GM12878 (cell line): ENCODE data around the gene ZNF581. TPM values are rescaled to one million over a fixed set of nuclear protein-coding genes. Genes with fewer than 3 reads are reported as not detected.

Source experiments
- ATAC-seq: fragments of 200-7000 bp; cut with Tn5 transposase; 3 replicates; pipeline ENCODE4 v1.9.1; 2020; ENCODE audit warnings: mild to moderate bottlenecking, moderate library complexity
- BruUV-seq: library from RNA; stranded (reverse); fragments of 400-500 nt; replicated peaks from 2 replicates; lab custom pipeline; 2021; lab: Mats Ljungman, UMichigan
- CTCF ChIA-PET: fragments of 300-600 bp; sonication (Branson Sonifier 250); formaldehyde crosslinking; extraction: SDS; loops from one replicate; lab custom pipeline; 2021; ENCODE audit warnings: inconsistent platforms; lab: Yijun Ruan, JAX
- POLR2A ChIA-PET: fragments of 350-600 bp; formaldehyde crosslinking; extraction: SDS; loops from one replicate; lab custom pipeline; 2021; ENCODE audit warnings: inconsistent platforms; lab: Charles Lee
- RAD21 ChIA-PET: fragments of 300-600 bp; sonication (Branson Sonifier 250); formaldehyde crosslinking; loops from one replicate; lab custom pipeline; 2023; ENCODE audit warnings: antibody characterized with exemption; ENCODE audit not compliant: unreplicated experiment; lab: Charles Lee
- SMC1A ChIA-PET: fragments of 300-600 bp; sonication (Branson Sonifier 250); formaldehyde crosslinking; loops from one replicate; lab custom pipeline; 2023; ENCODE audit not compliant: unreplicated experiment, uncharacterized antibody; lab: Charles Lee
- DNase-seq: peaks from one replicate; pipeline ENCODE4 v3.0.0-alpha.2; 2011; ENCODE audit warnings: low read depth, low spot score
- FAIRE-seq: peaks from 3 replicates; lab custom pipeline; 2011; peaks lifted over from hg19 to GRCh38; lab: Jason Lieb, UNC
- H2AFZ ChIP-seq: 2 replicates; pipeline ENCODE4 v1.6.0; 2011; ENCODE audit warnings: low read depth, low read length, control low read depth; ENCODE audit not compliant: control insufficient read depth
- H3K27ac ChIP-seq: 2 replicates; pipeline ENCODE4 v1.5.1; 2011; ENCODE audit warnings: control low read depth; ENCODE audit not compliant: control insufficient read depth, insufficient read depth
- H3K27me3 ChIP-seq, 2 experiments: replicated peaks in 1 of 2; 2 replicates each; pipeline versions ENCODE4 v1.6.0 to v1.6.1; 2011; ENCODE audit warnings: low read length in 1 of 2; ENCODE audit not compliant: control insufficient read depth in 2 of 2, insufficient read depth in 2 of 2
- H3K36me3 ChIP-seq, 2 experiments: 2 replicates each; pipeline ENCODE4 v1.5.1; 2011; ENCODE audit warnings: low read length in 1 of 2; ENCODE audit not compliant: control insufficient read depth in 2 of 2, insufficient read depth in 2 of 2
- H3K4me1 ChIP-seq: 2 replicates; pipeline ENCODE4 v1.6.1; 2011; ENCODE audit warnings: mild to moderate bottlenecking, low read length, moderate library complexity, mixed read lengths; ENCODE audit not compliant: control insufficient read depth, insufficient read depth
- H3K4me2 ChIP-seq: 2 replicates; pipeline ENCODE4 v1.6.0; 2011; ENCODE audit warnings: control low read depth; ENCODE audit not compliant: control insufficient read depth, insufficient read depth
- H3K4me3 ChIP-seq: fragments of 200-600 bp; sonication (generic); 2 replicates; pipeline ENCODE4 v1.5.1; 2016
- H3K79me2 ChIP-seq: 2 replicates; pipeline ENCODE4 v1.6.0; 2011; ENCODE audit warnings: low read length; ENCODE audit not compliant: control insufficient read depth, insufficient read depth
- H3K9ac ChIP-seq: 2 replicates; pipeline ENCODE4 v1.8.0; 2011; ENCODE audit warnings: low read length, control low read depth, mixed read lengths; ENCODE audit not compliant: control insufficient read depth, insufficient read depth
- H3K9me3 ChIP-seq: replicated peaks from 3 replicates; pipeline ENCODE4 v1.5.1; 2011; ENCODE audit warnings: mild to moderate bottlenecking, low read length; ENCODE audit not compliant: control insufficient read depth, insufficient read depth
- H4K20me1 ChIP-seq: 2 replicates; pipeline ENCODE4 v1.6.0; 2011; ENCODE audit not compliant: control insufficient read depth, insufficient read depth
- BACH1 ChIP-seq: fragments of 450-650 bp; IDR thresholded peaks from 2 replicates; pipeline ENCODE4 v1.6.1; 2017; ENCODE audit warnings: mild to moderate bottlenecking, borderline replicate concordance
- HDGF ChIP-seq: fragments of 450-650 bp; IDR thresholded peaks from 2 replicates; pipeline ENCODE4 v1.6.1; 2016; ENCODE audit warnings: antibody characterized with exemption
- JUND ChIP-seq: IDR thresholded peaks from 2 replicates; pipeline ENCODE4 v1.6.1; 2012; ENCODE audit warnings: low read depth, mild to moderate bottlenecking, low read length, improper control_type of control experiment, moderate library complexity
- PAX8 ChIP-seq: fragments of 450-650 bp; IDR thresholded peaks from 2 replicates; pipeline ENCODE4 v1.6.1; 2017; ENCODE audit warnings: mild to moderate bottlenecking, moderate library complexity
- POLR2A ChIP-seq: IDR thresholded peaks from 2 replicates; pipeline ENCODE4 v1.6.1; 2011; ENCODE audit warnings: low read depth, mild to moderate bottlenecking, low read length
- SIX5 ChIP-seq: IDR thresholded peaks from 2 replicates; pipeline ENCODE4 v1.6.1; 2011; ENCODE audit warnings: mild to moderate bottlenecking, low read depth, low read length, moderate library complexity; ENCODE audit not compliant: severe bottlenecking
- TCF12 ChIP-seq: IDR thresholded peaks from 2 replicates; pipeline ENCODE4 v1.6.1; 2011; ENCODE audit warnings: low read depth, mild to moderate bottlenecking, low read length
- WGBS: methylation state at CpG from one replicate; pipeline ENCODE4 v1.1.6; 2016; ENCODE audit warnings: low lambda C conversion rate; ENCODE audit not compliant: insufficient replicate concordance, insufficient coverage; ENCODE audit errors: missing lambda C conversion rate; 5-methylcytosine and 5-hydroxymethylcytosine counted together
- in situ Hi-C: fragments of 300-500 bp; cut with MboI; formaldehyde crosslinking; loops from 9 replicates; pipeline ENCODE4 v1.14.3; 2018; ENCODE audit warnings: mixed read lengths
- intact Hi-C: fragments of 100-400 bp; cut with micrococcal nuclease; formaldehyde crosslinking; loops from one replicate; pipeline ENCODE4 v1.14.2; 2022; ENCODE audit not compliant: unreplicated experiment
- polyA plus RNA-seq, 11 experiments: library from polyadenylated mRNA; depleted of rRNA in 4 of 11; unstranded in 6 of 11; stranded (reverse) in 5 of 11; fragments of >200 nt; fragmentation: Nextera tagmentation in 4 of 11; fragmentation: Illumina TruSeq in 1 of 11; extraction: Ambion mirVana in 4 of 11; extraction: Trizol in 1 of 11; gene quantifications; 1 replicate in 1 of 11; 2 replicates in 10 of 11; pipeline versions ENCODE4 v1.2.1 to v1.2.3, GENCODE V29; 2011 to 2016; ENCODE audit warnings: inconsistent platforms in 2 of 11, missing spikeins in 2 of 11, low read depth in 1 of 11
- total RNA-seq, 4 experiments: library from RNA; depleted of rRNA in 3 of 4; stranded (reverse); fragments of >200 nt in 3 of 4; fragmentation: Illumina TruSeq in 1 of 4; extraction: Trizol in 1 of 4; gene quantifications; 2 replicates each; pipeline versions ENCODE4 v1.2.1 to v1.2.3, GENCODE V29; 2013 to 2021
- TF ChIP-seq, protein P1 (sequence below): fragments of 450-650 bp; IDR thresholded peaks from 2 replicates; pipeline ENCODE4 v1.6.1; 2018; ENCODE audit warnings: mild to moderate bottlenecking, low read depth, moderate library complexity; ENCODE audit not compliant: partially characterized antibody
- TF ChIP-seq, protein P2 (sequence below): fragments of 450-650 bp; IDR thresholded peaks from 2 replicates; pipeline ENCODE4 v1.6.1; 2017; ENCODE audit warnings: borderline replicate concordance
- TF ChIP-seq, protein P3 (sequence below): IDR thresholded peaks from 2 replicates; pipeline ENCODE4 v1.6.1; 2012; ENCODE audit warnings: improper control_type of control experiment, low read depth, low read length; ENCODE audit not compliant: insufficient replicate concordance
- TF ChIP-seq, protein P4 (sequence below): fragments of 450-650 bp; IDR thresholded peaks from 2 replicates; pipeline ENCODE4 v1.6.1; 2017; ENCODE audit warnings: antibody characterized with exemption, mild to moderate bottlenecking, moderate library complexity

The ZNF581 gene
- total and polyA plus RNA-seq, 10 of the 15 experiments (the other 5 are each of a cell fraction or from before 2014, with no cell fraction given), result 4.7 to 45.4 (median 22.2) TPM

DNA sequence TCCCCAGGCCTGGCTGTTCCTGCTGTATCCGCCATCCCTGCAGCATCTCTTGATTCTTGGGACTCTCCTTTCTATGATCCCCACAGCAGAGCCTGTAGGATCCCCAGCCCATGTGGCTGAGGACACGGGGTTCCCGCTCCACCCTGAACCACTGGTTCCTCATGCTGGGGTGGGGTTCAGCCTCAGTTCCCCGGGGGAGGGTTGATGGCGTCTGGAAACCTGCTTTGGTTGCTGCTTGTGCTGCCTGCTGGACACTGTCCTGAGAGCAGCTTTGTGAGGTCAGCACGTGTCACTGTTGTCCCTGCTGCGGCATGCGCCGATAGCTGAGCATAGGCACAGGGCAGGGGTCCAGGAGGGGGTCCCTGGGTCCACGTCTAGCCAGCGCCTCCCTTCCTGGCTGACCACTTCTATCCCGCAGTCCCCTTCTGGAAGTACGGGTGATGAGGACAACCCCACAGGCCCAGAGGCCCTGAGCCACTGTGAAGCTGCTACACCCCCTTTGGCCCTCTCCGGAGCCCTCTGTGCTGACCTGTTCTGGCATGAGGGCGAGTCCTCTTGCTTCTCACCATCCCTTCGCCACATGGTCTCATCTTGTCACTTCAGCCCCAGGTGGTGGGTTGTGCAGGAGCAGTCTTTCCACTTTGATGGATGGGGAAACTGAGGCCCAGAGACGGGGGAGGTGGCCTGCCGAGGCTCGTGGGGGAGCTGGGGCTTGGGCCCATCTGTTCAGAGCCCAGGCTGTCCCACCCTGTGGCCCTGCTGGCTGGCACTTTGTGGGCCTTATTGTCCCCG, 37.1 kb downstream of the ZNF581 start:
- ATAC-seq (no peak), DNase-seq (no peak), FAIRE-seq (no peak)
- no TSS peak for BruUV-seq
- H3K79me2 ChIP-seq, result peaks cover 61% of the 10 kb centered on the region
- ChIA-PET CTCF (interaction anchor here (0.5 kb wide), 1 partner anchor 320 kb away, joined by 3 read pairs; no protein-coding TSS in a partner anchor), RAD21 (no interaction called here), SMC1A (no interaction called here), POLR2A (no interaction called here)
- peaks cover 29% of the 10 kb centered on the region for H3K4me1 ChIP-seq
- H3K4me2 ChIP-seq, result peak overlapping the region; percentile 100; the same call in 1 of the 2 replicates
- H3K4me3 ChIP-seq, result no peak overlapping the region
- no peaks in the 10 kb centered on the region for H3K27me3 ChIP-seq
- intact Hi-C loops (no loop called here), in situ Hi-C loops (no loop called here)
- 95% methylated on average over 20 of the region's 20 CpGs for WGBS
- H2AFZ ChIP-seq, result no peak overlapping the region
- H3K36me3 ChIP-seq, result peaks cover 20 to 26% of the 10 kb centered on the region in 2 experiments
- H4K20me1 ChIP-seq, result peaks cover 7% of the 10 kb centered on the region
- H3K9me3 ChIP-seq, result no peaks in the 10 kb centered on the region
- H3K9ac ChIP-seq, result no peak overlapping the region
- no peak overlapping the region for H3K27ac ChIP-seq
- no peak for TF ChIP-seq TCF12
- TF ChIP-seq POLR2A, result no peak
- TF ChIP-seq, protein P1, sequence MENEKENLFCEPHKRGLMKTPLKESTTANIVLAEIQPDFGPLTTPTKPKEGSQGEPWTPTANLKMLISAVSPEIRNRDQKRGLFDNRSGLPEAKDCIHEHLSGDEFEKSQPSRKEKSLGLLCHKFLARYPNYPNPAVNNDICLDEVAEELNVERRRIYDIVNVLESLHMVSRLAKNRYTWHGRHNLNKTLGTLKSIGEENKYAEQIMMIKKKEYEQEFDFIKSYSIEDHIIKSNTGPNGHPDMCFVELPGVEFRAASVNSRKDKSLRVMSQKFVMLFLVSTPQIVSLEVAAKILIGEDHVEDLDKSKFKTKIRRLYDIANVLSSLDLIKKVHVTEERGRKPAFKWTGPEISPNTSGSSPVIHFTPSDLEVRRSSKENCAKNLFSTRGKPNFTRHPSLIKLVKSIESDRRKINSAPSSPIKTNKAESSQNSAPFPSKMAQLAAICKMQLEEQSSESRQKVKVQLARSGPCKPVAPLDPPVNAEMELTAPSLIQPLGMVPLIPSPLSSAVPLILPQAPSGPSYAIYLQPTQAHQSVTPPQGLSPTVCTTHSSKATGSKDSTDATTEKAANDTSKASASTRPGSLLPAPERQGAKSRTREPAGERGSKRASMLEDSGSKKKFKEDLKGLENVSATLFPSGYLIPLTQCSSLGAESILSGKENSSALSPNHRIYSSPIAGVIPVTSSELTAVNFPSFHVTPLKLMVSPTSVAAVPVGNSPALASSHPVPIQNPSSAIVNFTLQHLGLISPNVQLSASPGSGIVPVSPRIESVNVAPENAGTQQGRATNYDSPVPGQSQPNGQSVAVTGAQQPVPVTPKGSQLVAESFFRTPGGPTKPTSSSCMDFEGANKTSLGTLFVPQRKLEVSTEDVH, result no peak
- TF ChIP-seq BACH1, result no peak
- no peak for TF ChIP-seq SIX5
- TF ChIP-seq, protein P2, sequence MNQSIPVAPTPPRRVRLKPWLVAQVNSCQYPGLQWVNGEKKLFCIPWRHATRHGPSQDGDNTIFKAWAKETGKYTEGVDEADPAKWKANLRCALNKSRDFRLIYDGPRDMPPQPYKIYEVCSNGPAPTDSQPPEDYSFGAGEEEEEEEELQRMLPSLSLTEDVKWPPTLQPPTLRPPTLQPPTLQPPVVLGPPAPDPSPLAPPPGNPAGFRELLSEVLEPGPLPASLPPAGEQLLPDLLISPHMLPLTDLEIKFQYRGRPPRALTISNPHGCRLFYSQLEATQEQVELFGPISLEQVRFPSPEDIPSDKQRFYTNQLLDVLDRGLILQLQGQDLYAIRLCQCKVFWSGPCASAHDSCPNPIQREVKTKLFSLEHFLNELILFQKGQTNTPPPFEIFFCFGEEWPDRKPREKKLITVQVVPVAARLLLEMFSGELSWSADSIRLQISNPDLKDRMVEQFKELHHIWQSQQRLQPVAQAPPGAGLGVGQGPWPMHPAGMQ, result no peak
- no peak for TF ChIP-seq JUND
- no peak for TF ChIP-seq PAX8
- TF ChIP-seq HDGF, result no peak
- TF ChIP-seq, protein P3, sequence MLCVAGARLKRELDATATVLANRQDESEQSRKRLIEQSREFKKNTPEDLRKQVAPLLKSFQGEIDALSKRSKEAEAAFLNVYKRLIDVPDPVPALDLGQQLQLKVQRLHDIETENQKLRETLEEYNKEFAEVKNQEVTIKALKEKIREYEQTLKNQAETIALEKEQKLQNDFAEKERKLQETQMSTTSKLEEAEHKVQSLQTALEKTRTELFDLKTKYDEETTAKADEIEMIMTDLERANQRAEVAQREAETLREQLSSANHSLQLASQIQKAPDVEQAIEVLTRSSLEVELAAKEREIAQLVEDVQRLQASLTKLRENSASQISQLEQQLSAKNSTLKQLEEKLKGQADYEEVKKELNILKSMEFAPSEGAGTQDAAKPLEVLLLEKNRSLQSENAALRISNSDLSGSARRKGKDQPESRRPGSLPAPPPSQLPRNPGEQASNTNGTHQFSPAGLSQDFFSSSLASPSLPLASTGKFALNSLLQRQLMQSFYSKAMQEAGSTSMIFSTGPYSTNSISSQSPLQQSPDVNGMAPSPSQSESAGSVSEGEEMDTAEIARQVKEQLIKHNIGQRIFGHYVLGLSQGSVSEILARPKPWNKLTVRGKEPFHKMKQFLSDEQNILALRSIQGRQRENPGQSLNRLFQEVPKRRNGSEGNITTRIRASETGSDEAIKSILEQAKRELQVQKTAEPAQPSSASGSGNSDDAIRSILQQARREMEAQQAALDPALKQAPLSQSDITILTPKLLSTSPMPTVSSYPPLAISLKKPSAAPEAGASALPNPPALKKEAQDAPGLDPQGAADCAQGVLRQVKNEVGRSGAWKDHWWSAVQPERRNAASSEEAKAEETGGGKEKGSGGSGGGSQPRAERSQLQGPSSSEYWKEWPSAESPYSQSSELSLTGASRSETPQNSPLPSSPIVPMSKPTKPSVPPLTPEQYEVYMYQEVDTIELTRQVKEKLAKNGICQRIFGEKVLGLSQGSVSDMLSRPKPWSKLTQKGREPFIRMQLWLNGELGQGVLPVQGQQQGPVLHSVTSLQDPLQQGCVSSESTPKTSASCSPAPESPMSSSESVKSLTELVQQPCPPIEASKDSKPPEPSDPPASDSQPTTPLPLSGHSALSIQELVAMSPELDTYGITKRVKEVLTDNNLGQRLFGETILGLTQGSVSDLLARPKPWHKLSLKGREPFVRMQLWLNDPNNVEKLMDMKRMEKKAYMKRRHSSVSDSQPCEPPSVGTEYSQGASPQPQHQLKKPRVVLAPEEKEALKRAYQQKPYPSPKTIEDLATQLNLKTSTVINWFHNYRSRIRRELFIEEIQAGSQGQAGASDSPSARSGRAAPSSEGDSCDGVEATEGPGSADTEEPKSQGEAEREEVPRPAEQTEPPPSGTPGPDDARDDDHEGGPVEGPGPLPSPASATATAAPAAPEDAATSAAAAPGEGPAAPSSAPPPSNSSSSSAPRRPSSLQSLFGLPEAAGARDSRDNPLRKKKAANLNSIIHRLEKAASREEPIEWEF, result no peak
- TF ChIP-seq, protein P4, sequence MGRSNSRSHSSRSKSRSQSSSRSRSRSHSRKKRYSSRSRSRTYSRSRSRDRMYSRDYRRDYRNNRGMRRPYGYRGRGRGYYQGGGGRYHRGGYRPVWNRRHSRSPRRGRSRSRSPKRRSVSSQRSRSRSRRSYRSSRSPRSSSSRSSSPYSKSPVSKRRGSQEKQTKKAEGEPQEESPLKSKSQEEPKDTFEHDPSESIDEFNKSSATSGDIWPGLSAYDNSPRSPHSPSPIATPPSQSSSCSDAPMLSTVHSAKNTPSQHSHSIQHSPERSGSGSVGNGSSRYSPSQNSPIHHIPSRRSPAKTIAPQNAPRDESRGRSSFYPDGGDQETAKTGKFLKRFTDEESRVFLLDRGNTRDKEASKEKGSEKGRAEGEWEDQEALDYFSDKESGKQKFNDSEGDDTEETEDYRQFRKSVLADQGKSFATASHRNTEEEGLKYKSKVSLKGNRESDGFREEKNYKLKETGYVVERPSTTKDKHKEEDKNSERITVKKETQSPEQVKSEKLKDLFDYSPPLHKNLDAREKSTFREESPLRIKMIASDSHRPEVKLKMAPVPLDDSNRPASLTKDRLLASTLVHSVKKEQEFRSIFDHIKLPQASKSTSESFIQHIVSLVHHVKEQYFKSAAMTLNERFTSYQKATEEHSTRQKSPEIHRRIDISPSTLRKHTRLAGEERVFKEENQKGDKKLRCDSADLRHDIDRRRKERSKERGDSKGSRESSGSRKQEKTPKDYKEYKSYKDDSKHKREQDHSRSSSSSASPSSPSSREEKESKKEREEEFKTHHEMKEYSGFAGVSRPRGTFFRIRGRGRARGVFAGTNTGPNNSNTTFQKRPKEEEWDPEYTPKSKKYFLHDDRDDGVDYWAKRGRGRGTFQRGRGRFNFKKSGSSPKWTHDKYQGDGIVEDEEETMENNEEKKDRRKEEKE, result no peak
